GM18868 (cell line): ENCODE results near the gene TMIGD3.
A peak's percentile ranks its signal among the peaks of the same experiment; 100 is the strongest.

Experiments used
- ATAC-seq: cut with Tn5 transposase; IDR thresholded peaks from one replicate; pipeline ENCODE4 v1.9.1; 2021; ENCODE audit warnings: mild to moderate bottlenecking, moderate library complexity; ENCODE audit not compliant: unreplicated experiment

The TMIGD3 gene

GRCh38 chr1:111509997-111510375 is 6.6 kb upstream of the TMIGD3 start:
- no peak for ATAC-seq

GRCh38 chr1:111507411-111508201 is 4.2 kb upstream of the TMIGD3 start:
- peak; percentile 53 for ATAC-seq

GRCh38 chr1:111506561-111506960 is 3.1 kb upstream of the TMIGD3 start:
- ATAC-seq = no peak

GRCh38 chr1:111505641-111506119 is 2.2 kb upstream of the TMIGD3 start:
- ATAC-seq = peak; percentile 61

GRCh38 chr1:111504097-111504496 is 664 bp upstream of the TMIGD3 start:
- ATAC-seq = no peak

DNA sequence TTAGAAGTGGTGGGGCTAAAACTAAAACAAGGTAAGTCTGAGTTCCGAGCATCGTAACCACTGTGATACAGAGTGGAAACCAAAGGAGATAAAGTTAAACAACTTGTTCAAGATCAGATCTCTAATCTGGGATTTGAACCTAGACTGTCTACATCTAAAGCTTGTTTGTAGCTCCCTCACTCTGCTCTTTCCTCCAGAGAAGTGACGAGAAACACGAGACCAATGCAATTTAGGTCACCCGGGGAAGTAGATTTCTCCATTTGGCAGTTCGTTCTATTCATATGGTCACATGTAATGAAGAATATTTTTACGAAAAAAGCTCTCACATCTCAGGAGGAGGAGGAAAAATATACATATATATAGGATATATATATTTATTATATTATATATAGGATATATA is 1.8 kb downstream of the TMIGD3 start:
- no peak for ATAC-seq

DNA sequence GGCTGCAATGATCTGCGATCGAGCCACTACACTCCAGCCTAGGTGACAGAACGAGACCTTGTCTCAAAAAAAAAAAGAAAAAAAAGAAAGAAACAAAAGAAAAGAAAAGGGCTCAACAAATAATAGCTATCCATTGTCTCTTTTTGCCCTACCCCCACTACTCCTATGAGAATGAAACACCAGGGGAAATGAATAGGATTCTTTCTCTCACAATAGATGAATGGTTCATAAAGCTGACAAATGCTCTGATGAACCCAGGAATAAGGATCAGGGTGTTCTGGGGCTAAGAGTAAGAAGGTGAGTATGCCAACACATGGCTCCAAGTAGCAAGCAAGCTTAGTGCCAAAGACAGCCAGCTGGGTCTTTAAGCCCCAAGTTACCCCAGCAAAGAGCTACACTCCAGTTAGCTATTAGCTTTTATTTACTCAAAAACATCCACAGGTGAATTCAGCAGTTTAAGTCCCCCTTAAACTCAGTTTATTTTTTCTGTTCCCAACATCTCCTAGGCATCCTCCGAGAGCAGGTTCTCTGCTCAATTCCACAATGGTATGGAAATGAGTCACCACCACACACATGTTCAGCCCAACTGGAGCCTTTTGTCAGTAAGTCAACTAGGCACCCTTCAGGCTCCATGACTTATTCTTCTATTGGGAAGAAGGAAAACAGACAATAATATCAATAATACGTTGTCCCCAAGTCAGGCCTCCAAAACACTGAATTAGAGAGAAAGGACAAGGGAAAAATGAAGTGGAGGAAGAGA is 4.2 kb downstream of the TMIGD3 start:
- no peak for ATAC-seq

DNA sequence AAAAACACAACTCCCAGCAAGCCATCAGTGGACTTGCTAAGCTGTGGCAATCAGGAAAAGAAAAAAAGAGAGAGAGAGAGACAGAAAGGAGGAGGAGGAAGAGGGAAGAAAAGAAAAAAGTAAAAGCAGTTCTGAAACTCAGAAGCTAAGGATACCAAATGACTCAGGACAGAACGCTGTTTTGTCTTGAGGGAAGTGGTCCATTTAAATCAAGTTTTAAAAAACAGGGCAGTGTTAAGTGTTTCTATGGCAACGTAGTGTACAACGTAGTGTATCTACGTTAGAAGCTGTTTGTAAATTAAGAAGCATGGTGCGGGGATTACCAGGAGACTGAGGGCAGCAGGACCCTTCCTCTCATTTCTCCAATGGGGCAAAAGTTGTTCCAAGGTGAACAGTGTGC is 5.8 kb downstream of the TMIGD3 start:
- no peak for ATAC-seq

GRCh38 chr1:111496398-111496797 is 7.0 kb downstream of the TMIGD3 start:
- ATAC-seq = no peak

GRCh38 chr1:111491070-111491469 is 12.4 kb downstream of the TMIGD3 start:
- no peak for ATAC-seq

GRCh38 chr1:111490220-111490619 is 13.2 kb downstream of the TMIGD3 start:
- no peak for ATAC-seq

DNA sequence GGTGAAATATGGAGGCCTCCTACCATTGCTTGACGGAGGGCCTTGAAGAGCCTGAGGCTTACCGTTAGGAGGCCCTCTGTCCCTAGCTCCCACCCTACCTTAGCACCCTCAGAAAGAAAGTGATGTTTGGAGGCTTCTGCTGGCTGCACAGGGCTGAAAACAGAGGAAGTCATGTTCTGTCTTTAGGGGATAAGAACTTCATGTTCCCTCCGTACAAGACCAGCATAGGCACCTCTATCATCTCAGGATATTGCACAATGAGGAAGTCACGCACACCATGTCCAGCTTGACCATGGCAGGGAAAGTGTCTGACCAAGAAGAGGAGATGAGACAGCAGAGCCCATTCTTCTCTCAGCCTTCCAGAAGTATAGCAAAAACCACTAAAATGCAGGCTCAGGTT is 13.8 kb downstream of the TMIGD3 start:
- no peak for ATAC-seq

DNA sequence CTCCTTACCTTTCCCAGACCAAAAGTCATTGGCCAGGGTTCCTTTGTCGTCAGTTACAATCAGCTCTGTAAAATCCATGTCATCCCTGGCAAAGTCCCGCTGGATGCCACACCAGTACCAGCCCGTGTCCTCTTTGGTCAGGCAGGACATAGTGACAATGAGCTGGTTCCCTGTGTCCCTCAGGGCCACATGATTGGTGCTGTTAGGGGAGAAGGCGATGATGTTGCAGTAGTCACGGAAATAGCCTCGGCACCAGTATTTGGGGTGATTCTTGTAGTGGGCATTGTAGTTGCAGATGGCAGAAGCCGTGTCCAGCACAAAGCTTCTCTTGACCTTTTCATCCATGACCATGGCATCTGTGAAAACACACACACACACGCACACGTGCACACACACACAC is 14.8 kb downstream of the TMIGD3 start:
- ATAC-seq = no peak

DNA sequence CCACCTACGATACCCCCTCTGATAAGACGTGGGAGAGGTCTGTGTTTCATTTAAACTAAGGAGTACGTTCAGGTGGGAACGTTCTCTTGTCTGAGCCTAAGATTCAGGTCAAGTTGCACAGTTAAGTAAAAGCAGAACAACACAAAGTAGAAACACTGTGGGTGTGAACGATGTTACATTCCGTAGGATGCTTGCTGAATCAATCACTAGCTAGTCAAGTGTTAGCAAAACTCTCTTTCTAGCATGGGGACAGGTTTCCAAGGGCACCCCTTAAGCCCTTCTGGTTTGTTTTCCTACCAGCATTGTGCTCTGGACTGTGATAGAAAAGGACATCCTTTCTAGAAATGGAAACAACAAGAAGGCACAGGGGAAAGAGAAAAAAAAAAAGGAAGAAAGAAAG is 16.3 kb downstream of the TMIGD3 start:
- no peak for ATAC-seq

GRCh38 chr1:111486431-111486830 is 17.0 kb downstream of the TMIGD3 start:
- no peak for ATAC-seq

DNA sequence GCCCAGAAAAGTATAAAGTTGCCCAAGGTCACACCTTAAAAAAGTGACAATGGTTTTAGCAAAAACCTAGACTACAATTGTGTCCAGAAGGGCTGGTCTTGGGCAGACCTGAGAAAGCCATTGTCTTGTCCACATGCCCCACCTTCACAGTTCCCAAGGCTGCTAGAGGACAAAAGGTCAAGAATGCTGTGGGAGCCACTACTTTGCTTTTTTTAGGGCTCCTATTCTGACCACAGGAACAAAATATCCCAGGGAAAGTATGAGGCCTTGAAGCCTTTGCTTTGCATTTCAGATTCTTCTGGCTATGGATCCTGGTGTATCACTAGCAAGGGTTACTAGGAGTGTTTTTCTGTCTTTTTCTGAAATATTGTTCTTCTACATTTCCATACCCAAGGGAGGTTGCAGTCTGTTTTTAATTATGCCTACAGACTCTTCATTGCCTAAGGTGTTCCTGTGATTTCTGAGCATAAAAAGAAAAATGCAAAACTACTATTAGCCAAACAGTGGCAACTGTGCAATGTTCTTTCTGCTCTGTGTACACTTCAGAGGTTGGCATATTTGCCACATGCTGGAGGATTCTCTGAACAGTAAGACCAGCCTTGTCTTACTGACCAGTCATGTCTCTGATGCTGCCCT is 18.9 kb downstream of the TMIGD3 start:
- no peak for ATAC-seq

DNA sequence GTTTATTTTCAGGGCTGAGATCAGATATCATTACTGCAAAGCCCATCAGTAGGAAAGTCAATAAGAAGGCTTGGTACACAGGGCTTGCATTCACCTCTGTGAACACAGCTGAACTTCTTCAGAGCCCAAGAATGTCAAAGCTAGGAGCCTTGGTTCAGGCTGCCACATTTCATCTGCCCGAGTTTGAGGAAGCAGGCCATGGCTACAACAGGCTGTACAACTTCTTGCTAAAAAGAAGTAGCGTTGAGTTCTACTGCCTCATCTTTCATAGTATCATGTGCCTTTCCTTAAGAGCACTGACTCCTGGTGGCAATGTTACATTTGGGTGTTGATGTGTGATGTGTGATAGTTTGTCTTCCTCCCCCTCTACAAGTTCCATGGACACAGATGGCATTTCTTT is 19.6 kb downstream of the TMIGD3 start:
- ATAC-seq = no peak

DNA sequence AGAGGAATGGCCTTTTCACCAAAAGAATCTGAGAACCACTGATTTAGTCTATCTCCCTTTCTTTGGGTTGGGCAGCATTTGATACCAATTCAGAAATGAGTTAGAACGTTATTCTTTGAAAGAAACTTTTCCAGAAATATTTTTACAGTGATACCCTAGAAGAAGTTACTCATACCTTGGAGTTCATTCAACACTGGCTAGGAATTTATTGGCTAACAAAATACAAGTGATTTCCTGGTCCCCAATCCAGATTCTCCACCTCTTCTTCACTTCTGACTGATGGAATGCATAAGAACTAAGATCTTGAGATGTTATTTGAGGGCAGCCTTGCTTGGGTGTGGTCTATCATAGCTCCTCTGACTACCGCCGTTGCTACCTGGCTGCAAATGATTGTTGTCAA is 20.3 kb downstream of the TMIGD3 start:
- ATAC-seq = no peak

- ATAC-seq = peak; percentile 53
Observed at GRCh38 chr1:111481387-111482221, 21.8 kb downstream of the TMIGD3 start.

- no peak for ATAC-seq
Observed at GRCh38 chr1:111480674-111481073, 22.8 kb downstream of the TMIGD3 start.

- ATAC-seq = peak; percentile 75
Observed at GRCh38 chr1:111476761-111477309, 26.6 kb downstream of the TMIGD3 start.
